HEK293 (cell line): Measurements from ENCODE around the gene ZNF688.

Experiments used
- CTCF ChIA-PET: fragments of 350-600 bp; formaldehyde crosslinking; extraction: SDS; loops from one replicate; lab custom pipeline; 2021; ENCODE audit warnings: antibody characterized with exemption; lab: Yijun Ruan, JAX
- POLR2A ChIA-PET: fragments of 300-600 bp; formaldehyde crosslinking; extraction: SDS; loops from one replicate; lab custom pipeline; 2020; ENCODE audit warnings: antibody characterized with exemption, inconsistent platforms; lab: Yijun Ruan, JAX
- H3K27ac ChIP-seq: fragments of 200-500 bp; sonication (Bioruptor generic); 2 replicates; pipeline ENCODE4 v1.5.1; 2014; ENCODE audit warnings: low read depth, low read length, control low read depth, inconsistent platforms; ENCODE audit errors: extremely low read depth
- H3K36me3 ChIP-seq, 2 experiments: fragments of 200-500 bp in 1 of 2; sonication (Bioruptor generic) in 1 of 2; 1 replicate in 1 of 2; 2 replicates in 1 of 2; pipeline ENCODE4 v1.5.1; 2014 to 2017; ENCODE audit warnings: inconsistent platforms in 2 of 2, low read length in 2 of 2; ENCODE audit not compliant: control insufficient read depth in 2 of 2, insufficient read depth in 1 of 2
- H3K4me1 ChIP-seq: fragments of 200-500 bp; sonication (Bioruptor generic); 2 replicates; pipeline ENCODE4 v1.5.1; 2014; ENCODE audit warnings: mild to moderate bottlenecking, low read length, inconsistent platforms; ENCODE audit not compliant: control insufficient read depth, insufficient read depth
- H3K4me3 ChIP-seq: 2 replicates; pipeline ENCODE4 v1.5.1; 2011; ENCODE audit warnings: low read depth, mild to moderate bottlenecking, control low read depth, low read length, moderate library complexity
- H3K9me3 ChIP-seq: fragments of 200-500 bp; sonication (Bioruptor generic); 2 replicates; pipeline ENCODE4 v1.5.1; 2014; ENCODE audit warnings: low read depth, low read length, inconsistent platforms; ENCODE audit not compliant: control insufficient read depth, insufficient read depth
- BCL6B ChIP-seq: fragments of 450-650 bp; formaldehyde crosslinking; IDR thresholded peaks from 2 replicates; pipeline ENCODE4 v1.5.1; 2017; ENCODE audit warnings: missing biosample characterization, missing genetic modification characterization
- INSM2 ChIP-seq: fragments of 450-650 bp; formaldehyde crosslinking; IDR thresholded peaks from 2 replicates; pipeline ENCODE4 v1.5.1; 2016; ENCODE audit warnings: missing biosample characterization, missing genetic modification characterization
- KLF9 ChIP-seq: fragments of 450-650 bp; formaldehyde crosslinking; IDR thresholded peaks from 2 replicates; pipeline ENCODE4 v1.5.1; 2016; ENCODE audit warnings: missing biosample characterization, missing genetic modification characterization, low read depth
- OSR2 ChIP-seq: fragments of 450-650 bp; formaldehyde crosslinking; IDR thresholded peaks from 2 replicates; pipeline ENCODE4 v1.5.1; 2016; ENCODE audit warnings: missing biosample characterization, missing genetic modification characterization
- ZBTB7A ChIP-seq: fragments of 450-650 bp; formaldehyde crosslinking; IDR thresholded peaks from 2 replicates; pipeline ENCODE4 v1.5.1; 2016; ENCODE audit warnings: low read depth, missing biosample characterization, missing genetic modification characterization
- ZNF202 ChIP-seq: fragments of 450-650 bp; formaldehyde crosslinking; IDR thresholded peaks from 2 replicates; pipeline ENCODE4 v1.5.1; 2016; ENCODE audit warnings: missing biosample characterization, missing genetic modification characterization, borderline replicate concordance
- ZNF341 ChIP-seq: fragments of 450-650 bp; formaldehyde crosslinking; IDR thresholded peaks from 2 replicates; pipeline ENCODE4; 2016; ENCODE audit warnings: low read depth, missing biosample characterization, missing genetic modification characterization
- ZNF366 ChIP-seq: fragments of 450-650 bp; formaldehyde crosslinking; conservative IDR thresholded peaks from 2 replicates; pipeline ENCODE4 v1.5.1; 2016; ENCODE audit warnings: missing biosample characterization, missing genetic modification characterization
- ZNF501 ChIP-seq: fragments of 450-650 bp; formaldehyde crosslinking; IDR thresholded peaks from 2 replicates; pipeline ENCODE4 v1.5.1; 2016; ENCODE audit warnings: missing biosample characterization, missing genetic modification characterization
- ZNF530 ChIP-seq: fragments of 450-650 bp; formaldehyde crosslinking; IDR thresholded peaks from 2 replicates; pipeline ENCODE4 v1.5.1; 2016; ENCODE audit warnings: low read depth, missing biosample characterization, missing genetic modification characterization
- ZNF548 ChIP-seq: fragments of 450-650 bp; formaldehyde crosslinking; IDR thresholded peaks from 2 replicates; pipeline ENCODE4 v1.5.1; 2016; ENCODE audit warnings: missing biosample characterization, missing genetic modification characterization
- ZNF560 ChIP-seq: fragments of 450-650 bp; formaldehyde crosslinking; IDR thresholded peaks from 2 replicates; pipeline ENCODE4 v1.5.1; 2017; ENCODE audit warnings: missing biosample characterization, missing genetic modification characterization, borderline replicate concordance
- ZNF561 ChIP-seq: fragments of 450-650 bp; IDR thresholded peaks from 2 replicates; pipeline ENCODE4 v1.5.1; 2018; ENCODE audit warnings: missing biosample characterization, missing genetic modification characterization, borderline replicate concordance
- ZNF580 ChIP-seq: fragments of 450-650 bp; formaldehyde crosslinking; IDR thresholded peaks from 2 replicates; pipeline ENCODE4 v1.5.1; 2016; ENCODE audit warnings: missing biosample characterization, missing genetic modification characterization
- ZNF626 ChIP-seq: fragments of 450-650 bp; sonication (Bioruptor Pico); formaldehyde crosslinking; IDR thresholded peaks from 2 replicates; pipeline ENCODE4 v1.5.1; 2018; ENCODE audit warnings: missing biosample characterization, missing genetic modification characterization, inconsistent platforms
- ZNF654 ChIP-seq: fragments of 450-650 bp; formaldehyde crosslinking; IDR thresholded peaks from 2 replicates; pipeline ENCODE4 v1.5.1; 2016; ENCODE audit warnings: low read depth, missing biosample characterization, missing genetic modification characterization
- TF ChIP-seq, protein P1 (sequence below): fragments of 450-650 bp; formaldehyde crosslinking; IDR thresholded peaks from 2 replicates; pipeline ENCODE4 v1.5.1; 2016; ENCODE audit warnings: missing biosample characterization, missing genetic modification characterization, borderline replicate concordance

The ZNF688 gene

GRCh38 chr16:30561089-30561816 is 10.3 kb downstream of the ZNF688 start:
- no peak overlapping the region for H3K27ac ChIP-seq
- H3K9me3 ChIP-seq = no peaks in the 10 kb centered on the region
- CTCF ChIA-PET = interaction anchor here (0.5 to 0.7 kb wide), 2 partner anchors 37 to 54 kb away, joined by 3 read pairs; no protein-coding TSS in a partner anchor
- H3K4me3 ChIP-seq = no peak overlapping the region
- peaks cover 2% of the 10 kb centered on the region; the same call in 1 of the 2 replicates for H3K4me1 ChIP-seq
- peaks cover 0 to 2% of the 10 kb centered on the region in 2 experiments; a peak in 1 of 3 replicates for H3K36me3 ChIP-seq
- TF ChIP-seq ZNF341 (tag by site-specific recombination) (peak; percentile 55), ZBTB7A (no peak)
- TF ChIP-seq, all 188 proteins: peak for 1
- POLR2A ChIA-PET = interaction anchor here (0.8 to 1.0 kb wide), 3 partner anchors 10 to 73 kb away, joined by 3 read pairs; partner anchors contain the start of gene ZNF688

DNA sequence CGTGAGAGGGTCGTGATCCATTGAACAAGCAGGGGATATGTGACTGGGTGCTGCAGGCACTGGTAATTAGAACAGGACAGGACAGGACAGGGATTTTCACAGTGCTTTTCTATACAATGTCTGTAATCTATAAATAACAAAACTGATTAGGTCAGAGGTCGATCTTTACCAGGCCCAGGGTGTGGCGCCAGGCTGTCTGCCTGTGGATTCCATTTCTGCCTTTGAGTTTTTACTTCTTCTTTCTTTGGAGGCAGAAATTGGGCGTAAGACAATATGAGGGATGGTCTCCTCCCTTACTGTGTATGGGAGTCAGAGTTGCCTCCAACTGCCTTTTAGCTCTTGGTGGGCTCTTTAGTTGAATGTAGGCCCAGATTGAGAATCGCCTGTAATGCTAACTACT is 11.8 kb downstream of the ZNF688 start:
- Histone ChIP-seq H3K4me1 (peaks cover 2% of the 10 kb centered on the region; the same call in 1 of the 2 replicates), H3K36me3 (peaks cover 2 to 17% of the 10 kb centered on the region in 2 experiments; a peak in 2 of 3 replicates), H3K4me3 (no peak overlapping the region), H3K27ac (no peak overlapping the region), H3K9me3 (no peaks in the 10 kb centered on the region)
- POLR2A ChIA-PET = interaction anchor here (2.9 kb wide), 1 partner anchor 12 kb away, joined by 69 read pairs; the partner anchor contains the start of gene ZNF688
- TF ChIP-seq ZNF654 (tag by site-specific recombination) = no peak
- TF ChIP-seq ZNF202 = no peak
- no peak for TF ChIP-seq ZNF548 (tag by site-specific recombination)
- no peak for TF ChIP-seq BCL6B (tag by site-specific recombination)
- no peak for TF ChIP-seq ZNF626 (tag by site-specific recombination)
- TF ChIP-seq ZNF366 (tag by site-specific recombination) = no peak
- CTCF ChIA-PET = interaction anchor here (1.5 kb wide), 1 partner anchor 38 kb away, joined by 6 read pairs; no protein-coding TSS in a partner anchor

DNA sequence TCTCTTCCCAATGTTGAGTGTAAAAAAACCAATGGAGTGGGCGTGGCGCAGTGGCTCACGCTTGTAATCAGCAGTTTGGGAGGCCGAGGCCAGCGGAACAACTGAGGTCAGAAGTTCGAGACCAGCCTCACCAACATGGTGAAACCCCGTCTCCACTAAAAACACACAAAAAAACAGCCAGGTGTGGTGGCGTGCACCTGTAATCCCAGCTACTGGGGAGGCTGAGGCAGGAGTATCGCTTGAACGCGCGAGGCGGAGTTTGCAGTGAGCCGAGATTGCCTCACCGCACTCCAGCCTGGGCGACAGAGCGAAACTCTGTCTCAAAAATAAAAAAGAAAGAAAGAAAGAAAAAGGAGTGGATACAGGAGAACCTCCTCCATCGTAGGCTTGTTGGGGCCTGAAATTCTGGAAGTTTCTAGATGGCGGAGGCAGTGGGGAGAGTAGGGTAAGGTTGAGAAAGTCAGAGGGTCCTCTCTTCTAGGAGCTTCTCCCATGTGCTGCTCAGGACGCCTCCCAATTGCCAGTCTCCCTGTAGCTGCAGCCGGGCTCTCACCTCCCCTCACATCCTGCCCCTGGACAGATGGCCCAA is 12.6 kb downstream of the ZNF688 start:
- ChIA-PET CTCF (interaction anchor here (0.7 to 2.0 kb wide), 9 partner anchors 13 to 135 kb away, joined by 3 to 6 read pairs (median 4); no protein-coding TSS in a partner anchor), POLR2A (interaction anchor here (0.6 to 3.9 kb wide), 20 partner anchors 9 to 224 kb away, joined by 3 to 69 read pairs (median 10); partner anchors contain the start of genes DCTPP1, PRR14, ZNF688 and ZNF689)
- peaks cover 2% of the 10 kb centered on the region; the same call in 1 of the 2 replicates for H3K4me1 ChIP-seq
- peaks cover 9 to 26% of the 10 kb centered on the region in 2 experiments; a peak in 2 of 3 replicates for H3K36me3 ChIP-seq
- peak overlapping the region; percentile 98 for H3K27ac ChIP-seq
- no peaks in the 10 kb centered on the region for H3K9me3 ChIP-seq
- H3K4me3 ChIP-seq = peak overlapping the region; percentile 3; the same call in 1 of the 2 replicates
- TF ChIP-seq ZNF530 (tag by site-specific recombination) = peak; percentile 60; the same call in 1 of the 2 replicates
- no peak for TF ChIP-seq OSR2 (tag by site-specific recombination)
- peak; percentile 29; the same call in 1 of the 2 replicates for TF ChIP-seq ZNF501 (tag by site-specific recombination)
- TF ChIP-seq ZNF580 (tag by site-specific recombination) = peak; percentile 80; the same call in 1 of the 2 replicates
- 0 out of 2 replicates have a peak, but pooled peaks have one; percentile 3 for TF ChIP-seq ZNF560 (tag by site-specific recombination)
- no peak for TF ChIP-seq ZNF561
- TF ChIP-seq, protein P1, sequence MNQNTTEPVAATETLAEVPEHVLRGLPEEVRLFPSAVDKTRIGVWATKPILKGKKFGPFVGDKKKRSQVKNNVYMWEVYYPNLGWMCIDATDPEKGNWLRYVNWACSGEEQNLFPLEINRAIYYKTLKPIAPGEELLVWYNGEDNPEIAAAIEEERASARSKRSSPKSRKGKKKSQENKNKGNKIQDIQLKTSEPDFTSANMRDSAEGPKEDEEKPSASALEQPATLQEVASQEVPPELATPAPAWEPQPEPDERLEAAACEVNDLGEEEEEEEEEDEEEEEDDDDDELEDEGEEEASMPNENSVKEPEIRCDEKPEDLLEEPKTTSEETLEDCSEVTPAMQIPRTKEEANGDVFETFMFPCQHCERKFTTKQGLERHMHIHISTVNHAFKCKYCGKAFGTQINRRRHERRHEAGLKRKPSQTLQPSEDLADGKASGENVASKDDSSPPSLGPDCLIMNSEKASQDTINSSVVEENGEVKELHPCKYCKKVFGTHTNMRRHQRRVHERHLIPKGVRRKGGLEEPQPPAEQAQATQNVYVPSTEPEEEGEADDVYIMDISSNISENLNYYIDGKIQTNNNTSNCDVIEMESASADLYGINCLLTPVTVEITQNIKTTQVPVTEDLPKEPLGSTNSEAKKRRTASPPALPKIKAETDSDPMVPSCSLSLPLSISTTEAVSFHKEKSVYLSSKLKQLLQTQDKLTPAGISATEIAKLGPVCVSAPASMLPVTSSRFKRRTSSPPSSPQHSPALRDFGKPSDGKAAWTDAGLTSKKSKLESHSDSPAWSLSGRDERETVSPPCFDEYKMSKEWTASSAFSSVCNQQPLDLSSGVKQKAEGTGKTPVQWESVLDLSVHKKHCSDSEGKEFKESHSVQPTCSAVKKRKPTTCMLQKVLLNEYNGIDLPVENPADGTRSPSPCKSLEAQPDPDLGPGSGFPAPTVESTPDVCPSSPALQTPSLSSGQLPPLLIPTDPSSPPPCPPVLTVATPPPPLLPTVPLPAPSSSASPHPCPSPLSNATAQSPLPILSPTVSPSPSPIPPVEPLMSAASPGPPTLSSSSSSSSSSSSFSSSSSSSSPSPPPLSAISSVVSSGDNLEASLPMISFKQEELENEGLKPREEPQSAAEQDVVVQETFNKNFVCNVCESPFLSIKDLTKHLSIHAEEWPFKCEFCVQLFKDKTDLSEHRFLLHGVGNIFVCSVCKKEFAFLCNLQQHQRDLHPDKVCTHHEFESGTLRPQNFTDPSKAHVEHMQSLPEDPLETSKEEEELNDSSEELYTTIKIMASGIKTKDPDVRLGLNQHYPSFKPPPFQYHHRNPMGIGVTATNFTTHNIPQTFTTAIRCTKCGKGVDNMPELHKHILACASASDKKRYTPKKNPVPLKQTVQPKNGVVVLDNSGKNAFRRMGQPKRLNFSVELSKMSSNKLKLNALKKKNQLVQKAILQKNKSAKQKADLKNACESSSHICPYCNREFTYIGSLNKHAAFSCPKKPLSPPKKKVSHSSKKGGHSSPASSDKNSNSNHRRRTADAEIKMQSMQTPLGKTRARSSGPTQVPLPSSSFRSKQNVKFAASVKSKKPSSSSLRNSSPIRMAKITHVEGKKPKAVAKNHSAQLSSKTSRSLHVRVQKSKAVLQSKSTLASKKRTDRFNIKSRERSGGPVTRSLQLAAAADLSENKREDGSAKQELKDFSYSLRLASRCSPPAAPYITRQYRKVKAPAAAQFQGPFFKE (tag by site-specific recombination) = peak; percentile 89; the same call in 1 of the 2 replicates
- peak; percentile 90 for TF ChIP-seq KLF9
- 0 out of 2 replicates have a peak, but pooled peaks have one; percentile 40 for TF ChIP-seq INSM2 (tag by site-specific recombination)
